ENCODE measurements around the gene AOC2. TPM values are rescaled to one million over a fixed set of nuclear protein-coding genes. Genes with fewer than 3 reads are reported as not detected.
"Not testable (repeated sequence)": the region's sequence is repeated elsewhere in the genome, so short reads cannot be mapped to it uniquely, and the experiment has no call there.

AOC2 gene
- total RNA-seq, 1 experiment from 2014 or later = 0.11 TPM

- no peak for DNase-seq (ENCODE audit: low read depth)
Measured at GRCh38 chr17:42832213-42832933, 12.0 kb upstream of the AOC2 start.

GRCh38 chr17:42832934-42833766, 11.2 kb upstream of the AOC2 start, which contains the start of gene PSME3:
Gene PSME3 (plus strand): TSS chr17:42833397. CDS start chr17:42833632, 235 bp downstream.
- peak; percentile 88 for DNase-seq (ENCODE audit: low read depth)

GRCh38 chr17:42833767-42834422, 10.5 kb upstream of the AOC2 start:
- DNase-seq (ENCODE audit: low read depth) = no peak

DNA sequence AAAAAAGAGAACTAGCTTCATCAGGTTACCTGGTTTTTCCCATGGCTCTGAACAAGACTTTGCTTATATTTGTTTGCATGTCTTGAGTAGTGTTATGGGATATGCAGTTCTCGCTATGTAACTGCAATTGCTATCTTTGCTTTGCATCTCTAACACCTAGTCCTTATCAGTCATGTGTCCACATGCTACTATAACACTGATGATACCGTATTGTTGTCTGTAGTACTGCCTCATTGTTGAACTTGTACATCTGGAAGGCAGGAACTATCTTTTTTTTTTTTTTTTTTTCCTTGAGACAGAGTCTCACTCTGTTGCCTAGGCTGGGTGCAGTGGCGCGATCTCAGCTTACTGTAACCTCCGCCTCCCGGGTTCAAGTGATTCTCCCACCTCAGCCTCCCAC, 8.6 kb upstream of the AOC2 start:
- no peak for DNase-seq (ENCODE audit: low read depth)

GRCh38 chr17:42841975-42842685, 2.2 kb upstream of the AOC2 start:
- no peak for DNase-seq (ENCODE audit: low read depth)

GRCh38 chr17:42843358-42843934, 934 bp upstream of the AOC2 start:
- DNase-seq (ENCODE audit: low read depth) = peak; percentile 56

GRCh38 chr17:42844761-42845555, 578 bp downstream of the AOC2 start:
- DNase-seq (ENCODE audit: low read depth) = no peak

DNA sequence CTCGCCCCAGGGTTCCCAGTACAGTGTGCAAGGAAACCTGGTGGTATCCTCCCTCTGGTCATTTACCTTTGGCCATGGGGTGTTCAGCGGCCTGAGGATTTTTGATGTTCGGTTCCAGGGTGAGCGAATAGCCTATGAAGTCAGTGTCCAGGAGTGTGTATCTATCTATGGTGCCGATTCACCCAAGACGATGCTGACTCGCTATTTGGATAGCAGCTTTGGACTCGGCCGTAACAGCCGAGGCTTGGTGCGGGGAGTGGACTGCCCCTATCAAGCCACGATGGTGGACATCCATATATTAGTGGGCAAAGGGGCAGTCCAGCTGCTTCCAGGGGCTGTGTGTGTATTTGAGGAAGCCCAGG, 1.2 kb downstream of the AOC2 start:
- DNase-seq (ENCODE audit: low read depth) = no peak

DNA sequence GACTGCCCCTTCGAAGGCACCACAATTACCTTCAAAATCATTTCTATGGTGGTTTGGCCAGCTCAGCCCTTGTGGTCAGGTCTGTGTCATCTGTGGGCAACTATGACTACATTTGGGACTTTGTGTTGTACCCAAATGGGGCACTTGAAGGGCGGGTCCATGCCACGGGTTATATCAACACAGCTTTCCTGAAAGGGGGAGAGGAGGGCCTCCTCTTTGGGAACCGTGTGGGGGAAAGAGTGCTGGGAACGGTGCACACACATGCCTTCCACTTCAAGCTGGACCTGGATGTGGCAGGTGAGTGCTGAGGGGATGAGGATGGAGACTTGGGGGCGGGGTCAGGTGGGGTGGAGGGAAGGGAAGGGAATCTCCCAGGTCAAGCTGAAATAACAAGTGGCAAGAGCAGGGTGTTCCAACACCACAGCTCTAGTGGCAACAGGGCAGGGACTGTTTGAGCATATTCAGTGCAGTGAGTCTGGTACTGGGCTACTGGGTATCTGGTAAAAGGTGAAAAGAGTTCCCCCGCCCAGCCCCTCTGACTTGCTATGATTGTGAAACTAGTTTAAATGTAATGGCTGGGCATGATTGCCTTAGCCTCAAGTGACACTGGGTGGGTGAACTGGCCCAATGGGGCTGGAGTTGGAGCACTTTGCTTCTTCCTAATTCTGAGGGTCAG, 1.7 kb downstream of the AOC2 start:
- peak; percentile 61 for DNase-seq (ENCODE audit: low read depth)

- DNase-seq (ENCODE audit: low read depth) = peak; percentile 54
Measured at GRCh38 chr17:42846594-42847280, 2.4 kb downstream of the AOC2 start.

- DNase-seq (ENCODE audit: low read depth) = no peak
Measured at GRCh38 chr17:42848093-42848492, 3.7 kb downstream of the AOC2 start.

- DNase-seq (ENCODE audit: low read depth) = no peak
Measured at GRCh38 chr17:42849031-42849430, 4.7 kb downstream of the AOC2 start.

- no peak for DNase-seq (ENCODE audit: low read depth)
Measured at GRCh38 chr17:42849451-42850181, 5.2 kb downstream of the AOC2 start.

DNA sequence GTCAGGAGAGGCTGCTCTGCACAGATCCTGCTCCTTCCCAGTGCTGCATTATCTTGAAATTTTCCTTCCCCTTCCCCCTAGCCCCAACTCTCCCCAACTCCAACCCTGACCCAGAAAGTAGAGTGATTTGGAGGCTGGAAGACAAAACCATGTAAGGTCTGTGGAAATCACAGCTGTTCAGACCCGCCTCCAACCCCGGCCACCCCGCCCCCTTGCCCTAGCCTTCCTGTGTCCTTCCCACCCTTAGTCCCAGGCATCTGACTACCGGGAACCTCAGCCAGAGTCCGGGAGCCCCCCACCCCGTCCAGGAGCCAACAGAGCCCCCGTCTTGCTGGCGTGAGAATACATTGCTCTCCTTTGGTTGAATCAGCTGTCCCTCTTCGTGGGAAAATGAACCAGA, 6.6 kb downstream of the AOC2 start, which contains the start of gene AOC3:
AOC3 (plus strand) TSS at position 246 of the 400 bp plus-strand sequence; CDS start at position 391, 145 bp downstream.
- no peak for DNase-seq (ENCODE audit: low read depth)

GRCh38 chr17:42851371-42852240, 7.2 kb downstream of the AOC2 start:
- not testable (repeated sequence) for DNase-seq (ENCODE audit: low read depth)

- DNase-seq (ENCODE audit: low read depth) = no peak
Measured at GRCh38 chr17:42852351-42852750, 8.0 kb downstream of the AOC2 start.

DNA sequence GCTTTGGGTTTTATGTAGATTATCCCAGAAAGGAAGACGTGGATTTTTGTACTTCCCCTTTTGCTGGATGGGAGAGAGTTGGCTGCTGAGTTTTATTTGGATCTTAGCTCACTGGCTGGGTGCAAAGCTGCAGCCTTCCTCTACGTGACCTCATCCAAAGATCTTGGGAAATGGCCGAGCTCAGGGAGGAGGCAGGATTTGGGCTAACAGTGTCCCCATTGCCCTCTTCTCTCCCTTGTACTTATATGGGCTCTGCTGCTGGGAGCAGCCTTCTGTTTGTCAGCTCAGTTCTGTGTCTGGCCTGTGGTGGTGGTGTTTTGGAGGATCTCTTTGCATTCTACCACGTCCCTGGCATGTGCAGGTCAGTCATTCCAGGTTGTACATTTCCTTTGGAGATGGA, 8.6 kb downstream of the AOC2 start:
- no peak for DNase-seq (ENCODE audit: low read depth)

DNA sequence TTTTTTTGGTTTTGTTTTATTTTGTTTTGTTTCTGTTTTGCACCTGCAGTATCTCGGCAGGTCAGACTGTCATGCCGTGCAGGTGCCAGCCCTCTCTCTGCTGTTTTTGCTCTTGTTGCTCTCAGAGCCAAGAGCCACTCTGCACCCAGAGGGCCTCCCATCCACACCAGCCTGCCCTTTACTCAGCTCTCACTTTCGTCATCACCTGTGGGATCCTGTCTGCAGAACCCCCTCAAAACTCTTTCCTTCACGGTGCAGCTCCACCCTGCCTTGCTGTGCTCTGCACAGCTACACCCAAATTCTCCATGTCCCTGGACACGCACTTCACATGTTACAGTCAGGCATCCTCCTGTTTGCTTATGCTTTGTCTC, 9.2 kb downstream of the AOC2 start:
- no peak for DNase-seq (ENCODE audit: low read depth)
